Activated CD8-positive, alpha-beta memory T cell treated with anti-CD3 and anti-CD28 coated beads, Interleukin-2, amount 50 U/mL, for 24 hours (primary cell): ENCODE data around the gene MGAT5B.
"Not testable (repeated sequence)": the region's sequence is repeated elsewhere in the genome, so short reads cannot be mapped to it uniquely, and the experiment has no call there.

Experiments
- DNase-seq: peaks from one replicate; pipeline ENCODE4 v3.0.0-alpha.2; 2020; ENCODE audit errors: extremely low read depth

MGAT5B gene

DNA sequence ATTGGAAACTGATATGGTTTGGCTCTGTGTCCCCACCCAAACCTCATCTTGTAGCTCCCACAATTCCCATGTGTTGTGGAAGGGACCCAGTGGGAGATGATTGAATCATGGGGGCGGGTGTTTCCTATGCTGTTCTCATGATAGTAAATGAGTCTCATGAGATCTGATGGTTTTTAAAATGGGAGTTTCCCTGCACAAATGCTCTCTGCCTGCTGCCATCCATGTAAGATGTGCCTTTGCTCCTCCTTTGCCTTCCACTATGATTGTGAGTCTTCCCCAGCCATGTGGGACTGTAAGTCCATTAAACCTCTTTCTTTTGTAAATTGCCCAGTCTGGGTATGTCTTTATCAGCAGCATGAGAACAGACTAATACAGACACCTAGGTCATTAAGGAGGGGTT, 109.8 kb downstream of the MGAT5B start:
- not testable (repeated sequence) for DNase-seq

DNA sequence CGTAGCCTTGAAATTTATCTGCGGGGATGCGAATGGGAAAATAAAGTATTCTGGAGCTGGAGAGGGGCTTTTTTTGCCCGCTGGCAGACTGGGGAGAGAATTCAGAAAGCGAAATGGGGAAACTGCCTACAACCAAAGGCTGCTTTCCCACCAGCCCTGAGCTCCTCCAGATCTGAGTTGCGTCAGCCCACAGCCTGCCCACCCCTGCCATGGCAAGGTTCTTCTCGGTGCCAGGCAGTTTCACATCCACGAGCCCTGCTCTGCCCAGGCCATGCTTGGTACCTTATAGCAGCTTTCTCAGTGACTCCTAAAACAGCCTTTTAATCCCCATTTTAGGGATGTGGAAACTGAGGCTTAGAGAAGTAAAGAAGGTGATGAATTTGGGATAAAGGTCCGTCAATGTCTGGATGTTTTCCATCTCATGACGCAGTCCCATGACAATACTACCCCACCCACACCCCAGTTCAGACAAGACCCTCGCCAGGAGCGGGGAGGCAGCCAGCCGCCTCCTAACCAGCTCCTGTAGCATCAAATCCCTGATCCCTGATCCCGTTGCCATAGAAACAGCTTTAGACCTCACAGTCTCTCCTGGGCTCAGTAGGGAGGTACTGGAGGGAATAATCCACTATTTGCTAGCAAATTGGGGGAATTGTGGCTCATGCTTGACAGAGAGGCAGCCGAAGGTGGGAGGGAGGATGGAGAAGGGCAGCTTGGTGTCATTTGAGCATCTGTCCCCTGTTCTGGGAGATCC, 113.5 kb downstream of the MGAT5B start:
- no peak for DNase-seq

DNA sequence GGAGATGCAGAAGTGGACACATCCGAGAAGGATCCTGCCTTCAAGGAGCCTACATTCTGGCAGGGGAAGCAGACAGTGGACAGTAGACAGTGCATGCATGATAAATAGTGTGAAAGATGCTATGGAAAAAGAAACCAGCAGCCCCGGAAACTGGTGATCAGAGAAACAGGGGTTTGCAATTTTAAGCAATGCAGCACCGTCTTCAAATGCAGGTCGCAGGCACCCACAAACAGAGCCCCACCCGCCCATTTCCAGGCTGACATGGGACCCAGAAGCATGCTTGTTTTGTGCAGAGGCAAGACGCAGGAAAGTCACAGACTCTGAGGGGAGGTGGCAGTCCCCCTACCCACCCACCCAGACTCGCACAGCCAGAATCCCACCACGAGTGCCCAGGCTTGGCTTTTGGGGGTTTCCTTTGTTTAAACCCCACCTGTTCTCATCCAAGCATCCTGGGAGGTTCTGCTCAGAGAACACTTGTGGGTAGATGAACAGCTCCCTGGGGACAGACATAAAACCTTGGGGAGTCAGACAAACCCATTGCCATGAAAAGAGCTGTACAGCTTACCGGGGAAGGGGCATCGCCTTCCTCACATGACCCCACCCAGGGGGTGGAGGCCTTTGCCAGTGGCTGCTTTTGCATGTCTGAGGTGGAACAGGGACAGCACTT, 114.3 kb downstream of the MGAT5B start:
- DNase-seq = no peak

DNA sequence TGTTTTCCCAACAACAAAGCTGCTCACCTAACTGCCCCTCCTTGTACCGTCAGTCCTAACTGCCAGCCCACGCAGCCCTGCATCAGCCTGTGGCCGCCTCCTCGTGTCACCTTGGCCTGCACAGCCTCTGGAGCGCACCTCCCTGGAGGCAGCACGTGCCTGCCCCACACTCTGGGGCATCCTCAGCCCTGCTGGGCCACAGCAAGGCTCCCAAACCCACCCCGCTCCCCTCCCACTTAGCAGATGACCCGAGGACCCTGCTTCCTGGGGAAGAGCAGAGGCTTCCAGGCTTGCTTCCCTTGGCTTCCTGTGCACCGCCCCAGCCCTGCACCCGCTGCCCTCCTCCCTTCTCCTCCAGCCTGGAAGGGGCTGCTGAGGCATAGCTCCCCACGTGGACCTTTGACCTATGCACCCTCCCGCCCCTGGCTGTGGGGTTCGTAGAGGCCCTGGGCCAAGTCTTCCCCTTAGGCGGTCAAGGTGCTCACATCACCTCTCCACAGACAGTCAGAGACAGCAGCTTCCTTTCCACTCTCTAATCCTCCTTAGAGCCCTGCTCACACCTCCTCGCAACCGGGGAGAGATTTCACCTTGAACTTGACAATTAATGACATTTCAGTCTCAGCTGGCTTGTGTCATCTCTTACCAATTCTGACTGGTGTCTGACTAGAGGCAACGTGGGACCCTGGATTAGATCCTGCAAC, 115.0 kb downstream of the MGAT5B start:
- no peak for DNase-seq

DNA sequence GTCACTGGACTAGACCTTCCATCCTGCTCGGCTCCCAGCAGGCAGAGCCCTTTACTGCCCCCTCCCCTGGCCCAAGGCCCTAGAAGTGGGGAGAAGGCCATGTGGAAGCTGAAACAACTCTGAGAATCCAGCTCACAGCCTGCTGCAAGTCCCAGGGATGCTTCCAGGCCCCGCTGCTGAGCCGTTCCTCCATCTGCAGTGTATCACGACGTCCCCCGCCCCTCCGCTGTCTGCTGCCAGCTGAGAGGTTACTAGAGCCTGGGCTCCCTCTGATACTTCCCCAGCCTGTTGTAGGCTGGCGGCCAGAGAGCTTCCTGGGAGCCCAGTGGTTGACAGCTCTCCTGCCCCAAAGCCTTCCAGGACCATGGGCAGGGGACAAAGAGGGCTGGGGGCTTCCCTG, 118.2 kb downstream of the MGAT5B start:
- no peak for DNase-seq

DNA sequence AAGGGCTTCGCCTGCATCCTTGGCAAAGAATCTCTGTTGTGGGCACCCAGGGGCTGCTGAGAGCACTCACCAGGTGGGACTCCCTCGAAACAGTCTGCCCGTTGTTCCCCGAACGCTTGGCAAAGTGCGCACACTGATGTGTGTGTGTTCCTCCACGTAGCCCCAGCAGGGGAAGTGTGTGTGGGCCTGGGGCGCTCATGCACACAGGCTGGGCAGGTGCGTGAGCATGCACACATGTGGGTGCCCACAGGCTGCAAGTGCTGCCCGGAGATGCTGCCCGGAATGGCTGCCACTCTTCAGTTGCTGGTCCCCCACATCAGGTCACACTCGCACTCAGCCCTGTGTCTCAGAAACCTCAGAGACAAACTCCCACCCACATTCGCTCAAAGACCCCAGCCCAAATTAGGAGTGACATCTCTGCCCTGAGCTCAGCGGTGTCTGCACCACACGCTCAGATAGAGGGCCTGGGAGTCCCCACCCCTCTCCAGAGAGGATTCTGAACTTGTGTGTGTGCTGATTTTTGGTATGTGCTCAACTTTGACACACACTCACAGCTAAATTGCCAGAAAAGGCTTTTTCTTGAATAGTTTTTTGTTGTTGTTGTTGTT, 119.4 kb downstream of the MGAT5B start:
- DNase-seq = no peak

DNA sequence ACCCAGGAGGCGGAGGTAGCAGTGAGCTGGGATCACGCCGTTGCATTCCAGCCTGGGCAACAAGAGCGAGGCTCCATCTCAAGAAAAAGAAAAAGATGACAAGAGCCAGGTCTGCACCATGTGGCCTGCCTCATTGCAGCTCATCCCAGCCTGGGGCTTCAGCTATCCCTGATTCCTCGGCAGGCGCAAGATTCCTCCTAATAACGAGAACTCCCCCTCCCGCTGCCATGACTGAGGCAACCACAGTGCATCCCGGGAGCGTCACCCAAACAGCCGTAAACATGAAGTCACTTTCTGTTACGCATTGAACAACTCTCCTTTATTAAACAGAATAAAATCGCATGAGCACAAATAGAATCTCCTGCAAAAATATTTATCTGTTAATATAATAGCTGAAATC, 120.6 kb downstream of the MGAT5B start:
- DNase-seq = no peak

DNA sequence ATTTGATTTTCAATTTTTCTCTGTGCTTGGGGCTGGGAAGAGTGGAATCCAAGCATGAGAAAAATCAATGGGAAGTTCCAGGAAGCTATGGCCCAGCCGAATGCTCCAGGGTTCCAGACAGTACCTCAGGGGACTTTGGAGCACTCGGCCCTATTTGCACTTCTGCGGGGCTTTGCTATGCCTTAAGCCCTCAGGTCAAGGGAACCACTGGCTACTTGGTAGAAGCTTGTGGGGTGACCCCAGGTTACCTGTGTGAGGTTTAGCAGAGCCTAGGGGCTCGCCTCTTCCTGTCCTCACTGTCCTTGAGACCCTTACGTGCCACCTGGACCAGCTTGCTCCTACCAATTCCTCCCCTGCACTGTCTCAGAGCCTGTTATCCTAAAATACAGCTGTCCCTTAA, 121.3 kb downstream of the MGAT5B start:
- no peak for DNase-seq

DNA sequence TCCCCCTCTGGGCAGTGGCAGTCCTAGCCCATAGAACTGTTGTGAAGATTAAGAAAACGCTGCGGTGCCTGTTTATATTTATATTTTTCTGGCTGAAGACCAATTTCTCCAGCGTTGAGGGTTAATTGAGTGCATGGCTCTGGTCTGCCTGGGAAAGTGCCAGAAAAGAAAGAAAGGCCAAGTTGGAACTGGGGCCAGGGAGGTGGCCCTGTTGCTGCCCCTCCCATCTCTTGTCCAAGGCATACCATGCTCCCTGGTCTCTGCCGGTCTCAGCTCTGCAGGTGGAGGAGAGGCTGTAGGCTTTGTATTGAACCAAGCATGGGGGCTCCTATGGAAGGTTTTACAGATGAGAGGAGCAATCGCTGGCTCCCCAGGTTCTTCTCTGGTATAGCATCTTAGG, 124.7 kb downstream of the MGAT5B start:
- no peak for DNase-seq

DNA sequence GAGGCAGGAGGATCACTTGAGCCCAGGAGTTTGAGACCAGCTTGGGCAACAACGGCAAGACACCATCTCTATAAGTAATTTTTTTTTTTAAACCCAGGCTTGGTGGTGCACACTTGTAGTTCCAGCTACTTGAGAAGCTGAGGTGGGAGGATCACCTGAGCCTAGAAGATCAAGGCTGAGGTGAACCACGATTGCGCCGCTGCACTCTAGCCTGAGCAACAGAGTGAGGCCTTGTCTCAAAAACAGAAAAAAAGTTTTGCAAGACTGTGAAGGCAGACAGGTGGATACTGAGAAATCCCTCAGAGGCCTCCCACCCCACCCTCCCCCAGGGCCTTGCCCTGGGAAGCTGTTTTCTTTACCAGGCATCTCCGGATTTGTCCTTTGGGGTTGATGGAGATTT, 125.4 kb downstream of the MGAT5B start:
- no peak for DNase-seq

DNA sequence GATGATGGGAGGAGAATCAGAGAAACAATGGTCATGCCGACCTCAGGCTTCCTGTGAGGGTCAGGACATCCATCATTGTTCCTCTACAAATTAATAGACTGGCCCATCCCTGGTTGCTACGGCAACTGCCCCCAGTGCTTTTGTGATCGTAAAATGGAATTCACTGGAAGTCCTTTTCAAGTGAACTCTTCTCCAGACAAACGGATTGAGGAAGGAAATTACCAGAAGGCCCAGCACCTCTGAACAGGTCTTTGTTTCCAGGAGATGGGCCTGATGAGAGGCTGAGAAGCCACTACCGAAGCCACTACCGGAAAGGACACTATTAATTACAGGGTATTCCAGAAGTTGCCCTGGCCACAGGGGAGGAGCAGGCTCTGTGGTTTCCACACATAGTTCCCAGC, 126.0 kb downstream of the MGAT5B start:
- no peak for DNase-seq

DNA sequence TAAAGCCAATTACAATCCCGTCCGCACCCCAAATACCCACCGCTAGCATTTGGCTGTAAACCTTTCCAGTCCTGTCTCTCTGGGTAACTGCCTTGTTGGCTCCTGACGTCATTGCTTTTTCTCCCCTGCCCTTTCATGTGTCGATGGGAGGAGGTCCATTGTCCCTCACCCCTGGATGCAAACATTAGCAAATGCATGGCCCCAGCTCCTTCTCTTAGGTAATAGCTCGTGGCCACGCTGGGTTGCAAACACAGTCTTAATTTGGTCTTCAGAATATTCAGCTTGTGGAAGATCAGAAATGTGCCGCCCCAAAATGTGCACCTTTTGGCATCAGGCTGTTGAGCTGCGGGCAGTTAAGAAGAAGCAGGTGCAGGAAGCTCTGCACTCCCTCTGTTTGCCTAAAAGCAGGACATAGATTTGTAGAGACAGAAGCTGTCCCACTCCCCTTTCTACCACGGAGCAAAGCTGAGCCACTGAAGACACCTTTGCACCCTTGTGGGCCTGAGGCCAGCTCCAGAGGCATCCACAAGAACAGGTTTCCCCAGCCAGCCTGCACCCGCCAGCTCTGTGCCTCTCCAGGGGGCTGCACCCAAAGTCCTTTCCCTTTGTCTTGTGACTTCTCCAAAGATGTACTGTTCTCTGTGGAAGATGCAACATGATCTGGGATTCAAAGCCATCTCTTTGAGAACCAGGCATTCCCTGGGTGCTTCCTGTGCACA, 127.3 kb downstream of the MGAT5B start:
- DNase-seq = no peak

DNA sequence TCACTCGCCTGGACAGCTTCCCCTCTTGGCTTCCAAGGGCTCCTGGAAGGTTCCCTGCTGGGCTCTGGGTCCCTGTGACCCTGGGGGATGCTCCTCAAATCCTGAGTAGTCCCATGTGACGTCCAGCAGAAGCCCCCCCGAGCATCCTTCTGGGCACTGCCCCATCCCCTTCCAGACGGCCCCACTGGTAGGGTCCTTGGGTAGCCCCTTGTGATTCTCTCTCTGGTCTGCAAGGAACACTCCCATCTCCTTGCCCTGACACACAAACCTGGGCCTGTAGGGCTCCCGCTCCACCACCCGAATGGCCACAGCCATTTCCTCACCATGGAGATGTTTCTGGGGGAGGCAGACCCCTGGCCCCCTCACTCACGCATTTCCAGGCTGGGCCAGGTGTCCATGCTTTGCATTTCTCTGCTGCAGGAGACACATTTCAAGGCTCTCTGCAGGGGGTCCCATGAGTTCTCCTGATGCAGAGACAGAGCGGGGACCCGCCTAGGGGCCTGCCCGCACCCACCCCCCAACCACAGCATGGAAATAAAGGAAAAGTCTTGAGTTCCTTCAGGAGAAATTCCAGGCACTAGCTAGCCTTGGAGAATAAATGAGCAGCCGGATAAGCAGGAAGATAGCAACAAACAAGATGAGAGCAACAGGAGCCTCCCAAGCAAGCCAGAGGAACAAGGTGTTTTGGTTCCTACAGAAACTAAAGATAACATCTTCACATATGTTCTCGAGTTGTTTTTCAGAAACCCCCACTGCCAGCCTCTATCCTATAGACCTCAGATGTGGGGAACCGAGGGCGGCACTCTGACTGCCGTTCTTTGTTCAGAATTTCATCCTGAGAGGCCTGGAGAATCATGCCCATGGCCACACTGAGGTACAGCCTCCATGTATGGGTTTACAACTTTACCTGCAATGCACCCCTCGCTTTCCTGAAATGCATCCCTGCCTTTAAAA, 128.8 kb downstream of the MGAT5B start:
- DNase-seq = no peak

DNA sequence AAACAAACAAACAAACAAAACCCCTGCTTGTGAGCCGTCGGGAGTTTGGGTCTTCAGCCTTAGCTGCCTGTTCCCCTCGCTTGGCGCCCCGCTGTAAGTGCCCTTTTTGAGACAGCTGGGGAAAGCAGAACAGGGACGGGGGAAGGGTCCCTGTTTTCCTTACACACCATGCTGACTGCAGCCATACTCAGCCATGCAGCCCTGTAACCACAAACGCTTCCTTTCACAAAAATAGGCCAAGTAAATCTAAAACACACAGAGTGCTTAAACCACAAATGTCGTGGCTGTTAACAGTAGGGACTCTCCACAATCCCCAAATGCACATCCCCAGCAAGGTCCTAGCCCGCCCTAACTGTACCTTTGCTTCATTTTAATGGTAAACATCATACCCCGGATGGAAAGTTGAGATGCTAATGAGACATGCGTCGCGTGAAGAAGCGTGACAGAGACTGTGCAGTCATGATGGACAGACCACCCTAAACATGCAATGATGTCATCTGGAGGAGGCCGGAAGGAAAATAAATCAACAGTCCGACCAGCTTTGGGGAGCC, 129.9 kb downstream of the MGAT5B start:
- DNase-seq = no peak

DNA sequence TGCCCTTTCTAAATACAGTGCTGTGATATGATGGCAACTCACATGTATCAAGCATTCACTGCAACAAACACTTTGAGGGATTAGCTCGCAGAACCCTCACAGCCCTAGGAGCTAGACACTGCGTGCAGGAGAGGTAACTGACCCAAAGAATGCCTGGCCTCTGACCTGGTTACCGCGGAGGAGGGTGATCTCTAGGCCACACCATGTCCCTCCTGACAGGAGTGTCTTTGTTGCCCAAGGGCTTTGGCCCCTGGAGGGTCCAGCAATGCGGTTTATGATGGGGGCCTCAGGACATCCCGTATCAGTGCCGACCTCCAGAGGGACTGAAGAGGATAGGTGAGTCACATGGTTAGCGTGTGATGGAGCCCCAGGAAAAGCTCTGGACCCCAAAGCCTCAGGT, 130.6 kb downstream of the MGAT5B start:
- no peak for DNase-seq
